SK-N-SH (cell line): ENCODE data around the gene MAPRE2. TPM values are rescaled to one million over a fixed set of nuclear protein-coding genes. Genes with fewer than 3 reads are reported as not detected.

Experiments used
- CTCF ChIA-PET: fragments of 300-600, 350-600 bp; formaldehyde crosslinking; extraction: SDS; loops from one replicate; lab custom pipeline; 2021; lab: Yijun Ruan, JAX
- POLR2A ChIA-PET: fragments of 350-600 bp; sonication (Branson Sonifier 250); formaldehyde crosslinking; extraction: SDS; loops from one replicate; lab custom pipeline; 2020; ENCODE audit warnings: antibody characterized with exemption, inconsistent platforms; lab: Yijun Ruan, JAX
- DNase-seq: peaks from one replicate; pipeline ENCODE4 v3.0.0; 2012
- H2AFZ ChIP-seq: fragments of 200-600 bp; sonication (generic); 2 replicates; pipeline ENCODE4 v1.8.1; 2016; ENCODE audit warnings: antibody characterized with exemption, mild to moderate bottlenecking, low read depth
- H3F3A ChIP-seq: fragments of 200-600 bp; sonication (generic); replicated peaks from 2 replicates; pipeline ENCODE3; 2016; ENCODE audit warnings: antibody characterized with exemption, mild to moderate bottlenecking; ENCODE audit not compliant: insufficient read depth
- H3K27ac ChIP-seq, 2 experiments: fragments of 200-500 bp in 1 of 2; fragments of 200-600 bp in 1 of 2; sonication (Bioruptor generic) in 1 of 2; sonication (generic), shearing (Covaris generic) in 1 of 2; 2 replicates each; pipeline versions ENCODE4 v1.5.1 to v1.6.1; 2014 to 2016; ENCODE audit warnings: low read depth in 2 of 2, inconsistent platforms in 1 of 2, low read length in 1 of 2, mild to moderate bottlenecking in 1 of 2, mixed read lengths in 1 of 2
- H3K27me3 ChIP-seq: fragments of 200-600 bp; sonication (generic), shearing (Covaris generic); 2 replicates; pipeline ENCODE4 v1.6.1; 2016; ENCODE audit warnings: mixed run types; ENCODE audit not compliant: insufficient read depth
- H3K36me3 ChIP-seq, 2 experiments: fragments of 200-500 bp in 1 of 2; fragments of 200-600 bp in 1 of 2; sonication (Bioruptor generic) in 1 of 2; sonication (generic) in 1 of 2; replicated peaks in 1 of 2; 2 replicates each; pipeline versions ENCODE3 to v1.5.1; 2014 to 2016; ENCODE audit warnings: low read length in 1 of 2, mild to moderate bottlenecking in 1 of 2; ENCODE audit not compliant: insufficient read depth in 2 of 2, control insufficient read depth in 1 of 2
- H3K4me1 ChIP-seq, 2 experiments: fragments of 200-500 bp in 1 of 2; fragments of 200-600 bp in 1 of 2; sonication (Bioruptor generic) in 1 of 2; sonication (generic), shearing (Covaris generic) in 1 of 2; 2 replicates each; pipeline versions ENCODE4 v1.5.1 to v1.6.1; 2014 to 2016; ENCODE audit warnings: low read depth in 1 of 2, low read length in 1 of 2, mixed run types in 1 of 2; ENCODE audit not compliant: insufficient read depth in 2 of 2, control insufficient read depth in 1 of 2
- H3K4me2 ChIP-seq: fragments of 200-600 bp; sonication (generic), shearing (Covaris generic); 2 replicates; pipeline ENCODE4 v1.6.1; 2017; ENCODE audit warnings: mixed run types
- H3K4me3 ChIP-seq, 2 experiments: fragments of 200-500 bp in 1 of 2; fragments of 200-600 bp in 1 of 2; sonication (Bioruptor generic) in 1 of 2; sonication (generic), shearing (Covaris generic) in 1 of 2; 2 replicates each; pipeline versions ENCODE4 v1.5.1 to v1.8.1; 2014 to 2016; ENCODE audit warnings: low read depth in 2 of 2, inconsistent platforms in 1 of 2, low read length in 1 of 2, mild to moderate bottlenecking in 1 of 2, mixed read lengths in 1 of 2, moderate library complexity in 1 of 2
- H3K79me2 ChIP-seq: fragments of 200-600 bp; sonication (generic); 2 replicates; pipeline ENCODE4 v1.8.1; 2017; ENCODE audit warnings: mild to moderate bottlenecking; ENCODE audit not compliant: insufficient read depth
- H3K9ac ChIP-seq: fragments of 200-600 bp; sonication (generic); 2 replicates; pipeline ENCODE4 v1.6.1; 2017; ENCODE audit warnings: mixed run types
- H3K9me2 ChIP-seq: fragments of 200-600 bp; sonication (generic); 2 replicates; pipeline ENCODE4 v1.6.1; 2017; ENCODE audit warnings: mixed run types
- H3K9me3 ChIP-seq: fragments of 200-600 bp; sonication (generic); 2 replicates; pipeline ENCODE4 v1.6.1; 2017; ENCODE audit warnings: mixed run types, mild to moderate bottlenecking, moderate library complexity
- H4K20me1 ChIP-seq: fragments of 200-600 bp; sonication (generic); 2 replicates; pipeline ENCODE4 v1.6.1; 2017; ENCODE audit warnings: mild to moderate bottlenecking, mixed run types; ENCODE audit not compliant: insufficient read depth
- ELF1 ChIP-seq: IDR thresholded peaks from 2 replicates; pipeline ENCODE4 v1.4.0; 2012
- EP300 ChIP-seq, 2 experiments: IDR thresholded peaks; 2 replicates each; pipeline versions ENCODE4 v1.4.0 to v1.6.1; 2012; ENCODE audit warnings: borderline replicate concordance in 1 of 2, low read depth in 1 of 2, low read length in 1 of 2
- EZH2phosphoT487 ChIP-seq: fragments of 200-600 bp; sonication (generic); IDR thresholded peaks from 2 replicates; pipeline ENCODE4 v1.6.1; 2017; ENCODE audit warnings: low read depth, mixed run types, mild to moderate bottlenecking, antibody characterized with exemption, moderate library complexity, borderline replicate concordance
- FOXJ3 ChIP-seq: sonication (generic); formaldehyde crosslinking; IDR thresholded peaks from 2 replicates; pipeline ENCODE4 v1.5.1; 2020; ENCODE audit warnings: mild to moderate bottlenecking, missing genetic modification reagents
- JUND ChIP-seq: IDR thresholded peaks from 2 replicates; pipeline ENCODE4 v1.4.0; 2012
- MEF2A ChIP-seq: IDR thresholded peaks from 2 replicates; pipeline ENCODE4 v1.4.0; 2012; ENCODE audit warnings: low read depth, borderline replicate concordance
- MXI1 ChIP-seq: IDR thresholded peaks from 2 replicates; pipeline ENCODE4 v1.6.1; 2012; ENCODE audit warnings: mild to moderate bottlenecking, low read depth, low read length, improper control_type of control experiment
- NFIC ChIP-seq: IDR thresholded peaks from 2 replicates; pipeline ENCODE4 v1.4.0; 2012; ENCODE audit warnings: borderline replicate concordance
- NRF1 ChIP-seq: IDR thresholded peaks from 2 replicates; pipeline ENCODE4 v1.6.1; 2012; ENCODE audit warnings: low read depth, mild to moderate bottlenecking, low read length
- POLR2AphosphoS5 ChIP-seq: IDR thresholded peaks from 2 replicates; pipeline ENCODE4 v1.6.1; 2012; ENCODE audit warnings: low read depth, low read length
- RAD21 ChIP-seq: IDR thresholded peaks from 2 replicates; pipeline ENCODE4 v1.6.1; 2012; ENCODE audit warnings: mild to moderate bottlenecking, low read length
- SIN3A ChIP-seq: IDR thresholded peaks from 2 replicates; pipeline ENCODE4 v1.6.1; 2012; ENCODE audit warnings: low read depth, mild to moderate bottlenecking, low read length, moderate library complexity, borderline replicate concordance
- TCF12 ChIP-seq: IDR thresholded peaks from 2 replicates; pipeline ENCODE4 v1.4.0; 2012
- YY1 ChIP-seq: IDR thresholded peaks from 2 replicates; pipeline ENCODE4 v1.4.0; 2012; ENCODE audit warnings: low read depth, mild to moderate bottlenecking
- WGBS: methylation state at CpG from one replicate; pipeline ENCODE4 v1.1.6; 2017; ENCODE audit warnings: low lambda C conversion rate; 5-methylcytosine and 5-hydroxymethylcytosine counted together
- polyA plus RNA-seq, 3 experiments: library from polyadenylated mRNA; depleted of rRNA; stranded (reverse); fragments of >200 nt; gene quantifications; 2 replicates each; pipeline ENCODE4 v1.2.3, GENCODE V29; 2012
- TF ChIP-seq, protein P1 (sequence below): fragments of 200-600 bp; sonication (generic); IDR thresholded peaks from 2 replicates; pipeline ENCODE4 v1.6.1; 2017; ENCODE audit warnings: antibody characterized with exemption, mild to moderate bottlenecking, moderate library complexity
- TF ChIP-seq, protein P2 (sequence below): IDR thresholded peaks from 2 replicates; pipeline ENCODE4 v1.4.0; 2012; ENCODE audit warnings: low read depth, borderline replicate concordance
- TF ChIP-seq, protein P3 (sequence below): fragments of 150-350 bp; IDR thresholded peaks from 2 replicates; pipeline ENCODE4 v1.6.1; 2016; ENCODE audit warnings: mild to moderate bottlenecking, low read depth, low read length

Gene MAPRE2
- polyA plus RNA-seq, 1 of the 3 experiments (the other 2 are of a cell fraction) = 11.5 TPM

DNA sequence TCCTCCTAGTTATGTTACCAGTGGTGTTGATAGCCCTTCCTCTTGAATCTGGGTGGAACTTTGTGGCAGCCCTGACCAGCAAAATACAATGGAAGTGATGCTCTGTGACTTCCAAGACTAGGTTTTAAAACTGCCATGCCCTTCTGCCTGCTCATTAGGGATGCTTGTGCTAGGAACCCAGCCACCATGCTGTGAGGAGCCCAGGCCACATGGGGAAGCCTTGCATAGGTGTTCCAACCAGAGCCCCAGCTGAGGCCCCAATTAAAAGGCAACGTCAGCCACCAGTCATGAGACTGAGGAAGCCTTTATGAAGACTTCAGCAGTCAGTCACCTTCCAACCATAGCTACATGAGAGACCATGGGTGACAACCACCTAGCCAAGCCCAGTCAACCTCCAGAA lies 14.0 kb upstream of the MAPRE2 start:
- H3F3A ChIP-seq = no peaks in the 10 kb centered on the region
- no peak overlapping the region for H3K4me2 ChIP-seq
- no peak overlapping the region for H2AFZ ChIP-seq
- H3K27ac ChIP-seq = no peak overlapping the region
- WGBS = 71% methylated on average over 1 of the region's 1 CpG
- H3K4me3 ChIP-seq = no peak overlapping the region
- peaks cover 0 to 16% of the 10 kb centered on the region in 2 experiments; a peak in 2 of 4 replicates for H3K4me1 ChIP-seq
- no peak for DNase-seq
- H3K27me3 ChIP-seq = no peaks in the 10 kb centered on the region
- POLR2A ChIA-PET = no interaction called here
- H3K36me3 ChIP-seq = no peaks in the 10 kb centered on the region
- H3K9me2 ChIP-seq = no peaks in the 10 kb centered on the region
- no peaks in the 10 kb centered on the region for H4K20me1 ChIP-seq
- CTCF ChIA-PET = interaction anchor here (0.8 to 6.4 kb wide), 18 partner anchors 13 to 329 kb away, joined by 3 to 97 read pairs (median 6); partner anchors contain the start of gene MAPRE2
- no peak overlapping the region for H3K9ac ChIP-seq
- no peaks in the 10 kb centered on the region for H3K9me3 ChIP-seq
- H3K79me2 ChIP-seq = no peaks in the 10 kb centered on the region
- TF ChIP-seq, protein P1, sequence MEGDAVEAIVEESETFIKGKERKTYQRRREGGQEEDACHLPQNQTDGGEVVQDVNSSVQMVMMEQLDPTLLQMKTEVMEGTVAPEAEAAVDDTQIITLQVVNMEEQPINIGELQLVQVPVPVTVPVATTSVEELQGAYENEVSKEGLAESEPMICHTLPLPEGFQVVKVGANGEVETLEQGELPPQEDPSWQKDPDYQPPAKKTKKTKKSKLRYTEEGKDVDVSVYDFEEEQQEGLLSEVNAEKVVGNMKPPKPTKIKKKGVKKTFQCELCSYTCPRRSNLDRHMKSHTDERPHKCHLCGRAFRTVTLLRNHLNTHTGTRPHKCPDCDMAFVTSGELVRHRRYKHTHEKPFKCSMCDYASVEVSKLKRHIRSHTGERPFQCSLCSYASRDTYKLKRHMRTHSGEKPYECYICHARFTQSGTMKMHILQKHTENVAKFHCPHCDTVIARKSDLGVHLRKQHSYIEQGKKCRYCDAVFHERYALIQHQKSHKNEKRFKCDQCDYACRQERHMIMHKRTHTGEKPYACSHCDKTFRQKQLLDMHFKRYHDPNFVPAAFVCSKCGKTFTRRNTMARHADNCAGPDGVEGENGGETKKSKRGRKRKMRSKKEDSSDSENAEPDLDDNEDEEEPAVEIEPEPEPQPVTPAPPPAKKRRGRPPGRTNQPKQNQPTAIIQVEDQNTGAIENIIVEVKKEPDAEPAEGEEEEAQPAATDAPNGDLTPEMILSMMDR = no peak
- TF ChIP-seq MXI1 (no peak), POLR2AphosphoS5 (no peak), RAD21 (no peak), YY1 (no peak), MEF2A (no peak), TCF12 (no peak), SIN3A (no peak)
- TF ChIP-seq, protein P2, sequence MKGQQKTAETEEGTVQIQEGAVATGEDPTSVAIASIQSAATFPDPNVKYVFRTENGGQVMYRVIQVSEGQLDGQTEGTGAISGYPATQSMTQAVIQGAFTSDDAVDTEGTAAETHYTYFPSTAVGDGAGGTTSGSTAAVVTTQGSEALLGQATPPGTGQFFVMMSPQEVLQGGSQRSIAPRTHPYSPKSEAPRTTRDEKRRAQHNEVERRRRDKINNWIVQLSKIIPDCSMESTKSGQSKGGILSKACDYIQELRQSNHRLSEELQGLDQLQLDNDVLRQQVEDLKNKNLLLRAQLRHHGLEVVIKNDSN = no peak
- TF ChIP-seq, protein P3, sequence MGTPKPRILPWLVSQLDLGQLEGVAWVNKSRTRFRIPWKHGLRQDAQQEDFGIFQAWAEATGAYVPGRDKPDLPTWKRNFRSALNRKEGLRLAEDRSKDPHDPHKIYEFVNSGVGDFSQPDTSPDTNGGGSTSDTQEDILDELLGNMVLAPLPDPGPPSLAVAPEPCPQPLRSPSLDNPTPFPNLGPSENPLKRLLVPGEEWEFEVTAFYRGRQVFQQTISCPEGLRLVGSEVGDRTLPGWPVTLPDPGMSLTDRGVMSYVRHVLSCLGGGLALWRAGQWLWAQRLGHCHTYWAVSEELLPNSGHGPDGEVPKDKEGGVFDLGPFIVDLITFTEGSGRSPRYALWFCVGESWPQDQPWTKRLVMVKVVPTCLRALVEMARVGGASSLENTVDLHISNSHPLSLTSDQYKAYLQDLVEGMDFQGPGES = no peak

DNA sequence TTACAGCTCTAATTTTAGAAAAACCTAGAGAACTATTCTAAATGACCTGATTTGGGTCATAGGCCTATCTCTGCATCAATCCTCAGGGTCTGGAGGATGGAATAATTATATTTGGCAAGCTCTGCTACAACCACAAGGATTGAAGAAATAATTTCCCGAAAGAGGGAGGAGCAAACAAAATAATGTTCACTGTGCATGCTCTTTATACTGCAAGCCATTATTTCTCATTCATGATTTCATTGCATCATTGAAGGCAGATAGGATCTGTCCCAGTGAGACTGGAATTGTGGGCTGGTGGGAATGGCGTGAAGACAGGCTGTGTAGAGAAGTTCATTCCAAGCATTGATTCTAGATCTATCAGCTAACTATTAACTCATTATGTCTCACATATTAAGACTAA lies 12.7 kb upstream of the MAPRE2 start:
- Histone ChIP-seq H4K20me1 (no peaks in the 10 kb centered on the region), H3K9me2 (no peaks in the 10 kb centered on the region), H3K4me3 (no peak overlapping the region), H3K36me3 (no peaks in the 10 kb centered on the region), H2AFZ (no peak overlapping the region), H3F3A (no peaks in the 10 kb centered on the region), H3K9me3 (no peaks in the 10 kb centered on the region), H3K27me3 (no peaks in the 10 kb centered on the region), H3K27ac (peak overlapping the region in 1 of 2 experiments; percentile 3; a peak in 1 of 4 replicates), H3K4me2 (no peak overlapping the region), H3K79me2 (no peaks in the 10 kb centered on the region), H3K4me1 (peaks cover 0 to 16% of the 10 kb centered on the region in 2 experiments; a peak in 2 of 4 replicates), H3K9ac (no peak overlapping the region)
- WGBS = 50% methylated on average over 2 of the region's 2 CpGs
- TF ChIP-seq EZH2phosphoT487 (no peak), MXI1 (no peak), NRF1 (no peak), ELF1 (no peak), RAD21 (no peak), FOXJ3 (CRISPR knock-in tag) (no peak), JUND (no peak), EP300 (IDR thresholded peaks at IDR 0.05; ENCODE audit: borderline replicate concordance in 1 of 2, low read depth in 1 of 2, low read length in 1 of 2) (no peak; a peak in 1 of 4 replicates), MEF2A (no peak), NFIC (no peak)
- CTCF ChIA-PET = interaction anchor here (1.2 to 6.4 kb wide), 8 partner anchors 12 to 327 kb away, joined by 3 to 97 read pairs (median 8); partner anchors contain the start of gene MAPRE2
- POLR2A ChIA-PET = interaction anchor here (2.5 kb wide), 1 partner anchor 13 kb away, joined by 13 read pairs; the partner anchor contains the start of gene MAPRE2
- no peak for DNase-seq
